Measurements from ENCODE around the gene GSDME.

The GSDME gene

DNA sequence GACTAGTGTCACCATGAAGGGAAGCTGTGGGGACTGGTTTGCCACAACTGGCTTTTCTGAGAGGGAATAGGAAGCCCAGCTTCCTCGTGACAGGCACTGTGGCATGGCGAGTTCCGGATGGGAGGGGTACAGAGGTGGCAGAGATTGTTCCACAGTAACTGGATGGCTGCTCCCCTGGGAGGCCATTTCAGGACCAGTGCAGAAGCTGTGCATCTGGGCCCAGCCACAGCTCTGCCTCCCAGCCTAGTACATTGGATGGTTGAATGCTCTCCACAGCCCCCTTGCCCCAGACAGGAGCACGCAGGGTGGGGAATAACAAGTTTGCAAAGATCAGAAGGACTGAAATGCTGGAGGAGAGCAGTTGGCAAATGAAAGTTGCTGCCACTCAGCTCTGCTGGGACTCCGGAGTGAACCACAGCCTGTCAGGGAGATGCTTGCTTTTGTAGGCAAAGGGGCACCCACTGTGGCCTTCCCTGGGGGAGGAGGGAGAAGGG is 51.8 kb downstream of the GSDME start:
- DNase-seq (ENCODE audit: low read depth in 2 of 2): no peak

GRCh38 chr7:24704311-24704710 is 53.0 kb downstream of the GSDME start:
- no peak for DNase-seq (ENCODE audit: low read depth in 2 of 2)

- DNase-seq (ENCODE audit: low read depth in 2 of 2): no peak
Measured at GRCh38 chr7:24703296-24703695, 54.0 kb downstream of the GSDME start.

DNA sequence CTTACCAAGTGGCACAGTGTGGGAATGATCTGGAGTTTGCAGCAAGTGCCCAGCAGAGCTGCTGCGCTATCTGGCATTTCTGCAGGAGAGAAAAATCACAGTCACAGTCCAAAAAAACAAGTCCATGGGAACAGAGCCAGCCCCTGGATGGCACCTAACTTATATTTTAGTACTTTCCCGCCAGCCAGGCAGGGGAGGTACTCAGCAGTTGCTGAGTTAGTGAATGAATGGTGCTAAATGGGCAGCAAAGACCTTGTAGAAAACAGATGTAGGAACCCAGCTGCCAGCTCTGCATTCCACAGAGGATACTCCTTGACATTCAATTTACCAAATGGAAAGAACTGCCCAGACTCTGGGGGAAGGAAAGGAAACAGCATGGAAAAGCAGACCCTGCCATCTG is 54.5 kb downstream of the GSDME start:
- no peak for DNase-seq (ENCODE audit: low read depth in 2 of 2)

DNA sequence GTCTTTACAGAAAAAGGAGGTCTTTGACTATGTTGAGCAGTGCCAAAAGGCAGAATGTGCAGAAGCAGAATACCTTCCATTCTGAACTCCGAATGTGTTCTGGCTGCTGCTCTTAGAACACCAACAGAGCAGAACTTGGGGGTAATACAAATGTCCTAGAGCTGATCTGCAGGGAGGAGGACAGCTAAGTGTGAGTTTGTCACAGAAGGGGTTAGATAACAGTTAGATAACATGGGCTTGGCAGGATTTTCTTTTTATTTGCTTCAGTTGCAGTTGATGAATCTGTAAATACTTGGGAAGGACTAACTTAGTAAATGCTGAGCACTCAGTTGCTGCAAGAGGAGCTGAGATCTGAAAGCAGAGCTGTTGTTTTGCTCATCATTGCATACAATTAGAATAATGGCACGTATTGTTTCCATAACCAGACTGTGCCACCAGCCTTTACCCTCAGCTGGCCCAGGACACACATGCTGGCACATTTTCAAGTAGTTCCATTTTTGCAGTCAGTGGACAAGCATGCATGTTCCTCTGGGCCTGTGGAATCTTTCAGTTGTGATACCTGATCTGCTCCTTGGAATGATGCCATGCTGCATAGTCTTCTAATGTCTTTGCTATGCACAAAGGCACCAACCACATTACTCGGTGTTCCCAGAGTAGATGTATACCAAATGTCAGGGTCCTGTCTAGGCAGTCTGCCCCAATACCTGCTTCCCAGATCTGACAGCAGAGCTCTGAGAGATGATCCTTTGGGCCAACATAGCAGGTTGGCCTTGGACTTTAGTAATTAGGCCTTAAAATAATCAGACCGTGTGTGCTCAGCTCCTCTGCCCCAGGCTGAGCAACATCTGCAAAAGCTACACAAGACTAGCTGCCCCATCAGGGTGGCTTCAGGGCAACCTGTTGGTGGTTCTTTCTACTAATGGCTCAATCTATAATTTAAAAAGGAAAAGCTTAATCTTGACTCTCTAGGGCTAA is 55.7 kb downstream of the GSDME start:
- no peak for DNase-seq (ENCODE audit: low read depth in 2 of 2)

DNA sequence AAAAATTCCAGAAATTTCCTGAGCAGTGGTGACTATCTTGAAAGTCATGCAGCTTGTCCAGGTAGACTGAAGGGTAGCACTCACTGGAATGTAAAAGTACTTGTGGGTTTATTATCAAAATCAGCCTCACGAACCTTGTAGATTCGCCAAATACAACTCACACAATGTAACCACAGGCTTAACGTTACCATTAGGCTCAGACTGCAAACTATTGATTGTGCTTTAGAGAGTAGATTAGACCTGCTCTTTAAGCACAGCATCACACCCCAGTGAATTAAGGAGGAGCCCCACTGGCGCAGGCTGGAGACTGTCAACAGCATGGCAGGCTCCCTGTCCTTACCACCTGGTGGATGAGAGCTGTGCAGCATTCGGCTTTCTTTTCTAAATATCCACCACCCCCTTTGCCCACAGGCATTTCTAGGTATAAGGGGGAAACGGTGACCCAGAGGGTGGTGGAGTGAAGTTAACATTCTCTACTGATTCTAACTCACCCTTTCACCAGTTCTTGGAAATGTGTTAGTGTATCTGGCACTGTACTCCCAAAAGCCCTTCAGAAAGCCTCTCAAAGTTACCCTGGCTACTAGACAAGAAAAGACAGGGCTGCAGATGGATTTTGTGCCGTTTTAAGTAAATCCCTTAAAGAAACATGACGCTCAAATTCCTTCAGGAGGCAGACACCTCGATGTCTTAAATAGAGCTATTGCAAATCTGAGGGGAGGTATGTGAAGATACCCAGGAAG is 56.6 kb downstream of the GSDME start:
- DNase-seq (ENCODE audit: low read depth in 2 of 2): no peak

DNA sequence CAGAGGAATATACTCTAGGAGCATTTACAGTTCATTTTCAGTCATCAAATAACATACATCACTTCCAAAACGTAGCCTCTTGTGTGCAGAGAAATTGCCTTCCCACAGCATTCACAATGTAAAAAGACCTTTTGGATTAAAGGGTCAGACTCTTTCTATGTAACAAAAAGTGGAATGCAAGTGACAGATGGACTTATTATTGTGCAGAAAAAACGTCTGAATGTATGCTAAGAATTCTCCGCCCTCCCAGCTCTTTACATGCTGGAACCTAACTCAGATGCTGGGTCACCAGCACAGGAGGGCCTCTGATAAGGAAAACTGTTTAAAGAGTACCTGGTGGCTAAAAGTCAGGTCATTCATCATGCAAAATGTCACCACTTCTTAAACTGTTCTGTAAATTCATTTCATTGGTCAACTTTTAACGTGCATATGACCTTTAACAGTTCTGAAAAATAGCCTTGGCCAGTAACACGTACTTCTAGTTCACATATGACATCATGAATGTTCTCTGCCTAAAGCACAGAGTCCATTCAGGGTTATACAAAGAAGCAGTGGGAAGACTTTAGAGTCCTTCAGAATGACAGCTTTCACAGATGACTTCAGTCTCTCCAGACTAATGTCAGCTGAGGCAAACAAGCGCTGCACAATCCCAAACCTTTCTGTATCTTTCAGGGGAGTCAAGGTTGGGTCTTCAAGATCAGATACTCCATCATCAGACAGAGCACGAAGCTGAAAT is 58.6 kb downstream of the GSDME start:
- no peak for DNase-seq (ENCODE audit: low read depth in 2 of 2)

DNA sequence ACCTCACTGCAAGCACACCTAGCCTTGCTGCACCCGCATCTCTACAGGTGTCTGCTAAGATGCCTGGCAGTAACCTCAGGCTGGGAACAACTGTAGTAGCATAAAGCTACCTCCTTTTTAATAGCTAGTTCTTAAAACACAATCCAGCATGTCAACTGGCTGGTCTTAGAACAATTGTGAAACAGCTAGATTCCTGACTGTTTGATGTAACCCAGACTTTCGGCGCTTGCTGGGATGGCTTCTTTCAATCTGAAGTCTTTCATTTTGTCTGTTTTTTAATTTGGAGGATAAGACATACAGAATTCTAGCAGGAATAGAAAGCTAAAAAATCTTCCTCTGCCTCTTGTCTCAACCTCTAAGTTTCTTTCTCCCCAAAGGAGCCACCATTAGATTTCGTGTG is 59.8 kb downstream of the GSDME start:
- DNase-seq (ENCODE audit: low read depth in 2 of 2): no peak

- DNase-seq (ENCODE audit: low read depth in 2 of 2): no peak
Measured at GRCh38 chr7:24692592-24692991, 64.7 kb downstream of the GSDME start.

GRCh38 chr7:24690251-24690650 is 67.0 kb downstream of the GSDME start:
- no peak for DNase-seq (ENCODE audit: low read depth in 2 of 2)

GRCh38 chr7:24685708-24686107 is 71.6 kb downstream of the GSDME start:
- no peak for DNase-seq (ENCODE audit: low read depth in 2 of 2)

DNA sequence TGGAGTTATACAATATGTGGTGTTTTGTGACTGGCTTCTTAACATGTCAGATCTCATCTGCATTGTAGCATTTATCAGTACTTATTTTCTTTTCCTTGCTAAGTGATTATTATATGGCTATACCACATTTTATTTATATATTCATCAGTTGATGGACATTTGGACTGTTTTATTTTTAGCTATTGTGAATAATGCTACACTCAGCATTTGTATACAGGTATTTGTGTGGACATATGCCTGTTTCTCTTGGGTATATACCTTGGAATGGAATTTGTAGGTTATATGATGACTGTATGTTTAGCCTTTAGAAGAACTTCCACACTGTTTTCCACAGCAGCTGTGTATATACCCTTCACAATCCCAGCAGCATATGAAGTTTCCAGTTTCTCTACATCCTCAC is 86.5 kb downstream of the GSDME start:
- DNase-seq (ENCODE audit: low read depth in 2 of 2): no peak

DNA sequence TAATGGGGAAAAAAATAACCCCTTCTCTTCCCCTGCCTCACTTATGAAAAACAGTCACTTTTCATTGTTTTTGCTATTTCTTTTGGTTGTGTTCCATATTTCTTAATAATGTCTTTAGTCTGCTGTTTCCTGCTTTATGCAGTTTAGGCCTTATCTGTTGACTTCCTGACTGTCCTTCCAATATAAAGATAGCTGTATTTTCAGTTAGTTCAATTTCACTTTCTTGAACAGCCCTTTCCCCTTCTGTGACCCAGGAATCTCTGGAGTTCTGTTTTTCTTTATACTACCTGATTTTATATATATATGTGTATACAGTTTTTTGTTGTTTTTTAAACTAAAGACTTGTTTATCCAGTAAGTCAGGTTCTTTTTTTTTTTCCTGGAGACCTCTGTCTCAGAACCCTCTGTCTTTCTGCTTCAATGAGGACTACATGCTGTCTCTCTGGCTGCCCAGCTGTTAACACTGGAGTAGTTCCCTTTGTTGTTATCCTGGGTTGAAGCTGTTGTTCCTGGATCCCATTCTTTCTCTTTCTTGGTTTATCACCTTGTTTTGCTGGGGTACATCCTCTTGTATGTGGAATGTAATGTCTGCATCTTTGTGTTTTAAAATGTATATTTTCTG is 87.2 kb downstream of the GSDME start:
- no peak for DNase-seq (ENCODE audit: low read depth in 2 of 2)

GRCh38 chr7:24668927-24669635 is 88.2 kb downstream of the GSDME start:
- DNase-seq (ENCODE audit: low read depth in 2 of 2): no peak

- DNase-seq (ENCODE audit: low read depth in 2 of 2): peak; percentile 1 to 29
Measured at GRCh38 chr7:24665564-24666294, 91.5 kb downstream of the GSDME start.

GRCh38 chr7:24660546-24660945 is 96.7 kb downstream of the GSDME start:
- DNase-seq (ENCODE audit: low read depth in 2 of 2): no peak

DNA sequence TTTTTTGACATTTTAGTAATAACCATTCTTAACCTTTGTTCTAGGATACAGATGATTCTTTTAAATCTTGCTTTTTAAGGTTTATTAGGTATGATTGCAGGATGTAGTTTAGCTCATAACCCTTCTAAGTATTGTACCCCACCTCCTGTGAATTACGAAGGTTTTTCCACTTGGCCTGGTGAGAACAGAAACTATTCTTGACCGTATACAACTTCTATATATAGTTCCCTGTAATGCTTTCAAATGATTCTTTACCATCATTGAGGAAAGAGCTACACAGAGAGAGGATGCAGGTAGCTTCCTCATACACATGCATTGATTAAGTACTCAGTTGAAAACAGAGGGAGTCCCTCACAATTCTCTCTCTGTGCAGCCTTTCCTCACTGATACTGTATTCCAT is 97.8 kb downstream of the GSDME start:
- DNase-seq (ENCODE audit: low read depth in 2 of 2): no peak

DNA sequence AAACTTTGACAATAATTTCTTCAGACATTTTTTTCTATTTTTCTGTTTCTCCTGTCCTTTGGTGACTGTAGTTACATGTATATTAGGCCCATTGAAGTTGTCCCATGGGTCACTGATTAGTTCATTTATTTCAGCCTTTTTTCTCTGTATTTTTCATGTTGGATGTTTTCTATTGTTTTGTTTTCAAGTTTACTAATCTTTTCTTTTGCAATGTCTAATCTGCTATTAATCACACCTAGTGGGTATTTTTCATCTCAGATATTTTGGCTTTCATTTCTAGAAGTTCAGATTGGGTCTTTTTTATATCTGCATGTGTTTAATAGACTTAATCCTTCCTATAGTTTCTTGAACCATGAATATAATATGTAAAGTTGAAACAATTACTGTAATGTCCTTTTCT is 99.3 kb downstream of the GSDME start:
- DNase-seq (ENCODE audit: low read depth in 2 of 2): no peak

GRCh38 chr7:24656608-24657007 is 100.7 kb downstream of the GSDME start:
- no peak for DNase-seq (ENCODE audit: low read depth in 2 of 2)

GRCh38 chr7:24654305-24654704 is 103.0 kb downstream of the GSDME start:
- no peak for DNase-seq (ENCODE audit: low read depth in 2 of 2)

Data from activated CD4-positive, alpha-beta T cell treated with anti-CD3 and anti-CD28 coated beads for 24 hours (primary cell).